Ovary (tissue), 3 donors: ENCODE results near the gene CAPRIN1.

Source experiments
- CTCF ChIP-seq, 3 donors: fragments of 450-650 bp in 2 of 3; fragments of 200-600 bp in 1 of 3; IDR thresholded peaks; one replicate each; pipeline versions ENCODE4 v1.5.1 to v1.8.0; 2016 to 2022; ENCODE audit warnings: antibody characterized with exemption in 3 of 3, mild to moderate bottlenecking in 1 of 3
- EP300 ChIP-seq: sonication (generic); formaldehyde crosslinking; IDR thresholded peaks from one replicate; pipeline ENCODE4 v1.6.1; 2017; ENCODE audit warnings: antibody characterized with exemption
- POLR2A ChIP-seq: fragments of 450-650 bp; IDR thresholded peaks from one replicate; pipeline ENCODE4 v1.6.1; 2017; ENCODE audit warnings: antibody characterized with exemption, mild to moderate bottlenecking, moderate library complexity
- donor health status: DM: no; HTN: no; CAD: no.

- TF ChIP-seq CTCF (IDR thresholded peaks at IDR 0.05) (no peak), POLR2A (no peak), EP300 (no peak)
Observed at GRCh38 chr11:34084637-34085036, 33.1 kb downstream of the CAPRIN1 start.
